K562 (cell line): Measurements from ENCODE around the gene RPS8. TPM values are rescaled to one million over a fixed set of nuclear protein-coding genes. Genes with fewer than 3 reads are reported as not detected.
A peak's percentile ranks its signal among the peaks of the same experiment; 100 is the strongest.

Source experiments
- CHCHD3 ChIP-seq: fragments of 250-450 bp; sonication (Bioruptor Pico); IDR thresholded peaks from 2 replicates; pipeline ENCODE4 v2.1.2; 2022; ENCODE audit warnings: mild to moderate bottlenecking
- CTBP1 ChIP-seq: fragments of 450-650 bp; IDR thresholded peaks from 2 replicates; pipeline ENCODE4 v1.6.1; 2016; ENCODE audit warnings: borderline replicate concordance
- EP300 ChIP-seq: IDR thresholded peaks from 2 replicates; pipeline ENCODE4 v1.6.1; 2012; ENCODE audit warnings: low read length, improper control_type of control experiment
- EZH2 ChIP-seq: IDR thresholded peaks from 2 replicates; pipeline ENCODE4 v1.6.1; 2012; ENCODE audit warnings: low read depth, mild to moderate bottlenecking, inconsistent platforms, low read length, borderline replicate concordance
- GATAD2B ChIP-seq: fragments of 450-650 bp; IDR thresholded peaks from 2 replicates; pipeline ENCODE4 v1.6.1; 2017; ENCODE audit warnings: mild to moderate bottlenecking, borderline replicate concordance
- NCOA1 ChIP-seq: fragments of 450-650 bp; IDR thresholded peaks from 2 replicates; pipeline ENCODE4 v1.6.1; 2016; ENCODE audit warnings: low read depth
- NCOA6 ChIP-seq: fragments of 450-650 bp; IDR thresholded peaks from 2 replicates; pipeline ENCODE4 v1.6.1; 2017; ENCODE audit warnings: mild to moderate bottlenecking
- OTX1 ChIP-seq: fragments of 450-650 bp; formaldehyde crosslinking; IDR thresholded peaks from 2 replicates; pipeline ENCODE4 v1.4.0; 2022; ENCODE audit warnings: mild to moderate bottlenecking
- POLR2AphosphoS5 ChIP-seq: IDR thresholded peaks from 2 replicates; pipeline ENCODE4 v1.6.1; 2011; ENCODE audit warnings: mild to moderate bottlenecking, low read depth, low read length, moderate library complexity; ENCODE audit not compliant: control insufficient read depth, insufficient read depth
- RAD51 ChIP-seq: fragments of 450-650 bp; IDR thresholded peaks from 2 replicates; pipeline ENCODE4 v1.7.1; 2016; ENCODE audit warnings: low read depth, mild to moderate bottlenecking, borderline replicate concordance
- RBBP5 ChIP-seq: fragments of 200-600 bp; sonication (generic); IDR thresholded peaks from 2 replicates; pipeline ENCODE4 v1.6.1; 2012; ENCODE audit warnings: borderline replicate concordance, mild to moderate bottlenecking, low read length, control low read depth, inconsistent platforms; ENCODE audit not compliant: insufficient read depth, poor library complexity, severe bottlenecking
- RBFOX2 ChIP-seq: fragments of 200-400 bp; formaldehyde crosslinking; IDR thresholded peaks from 2 replicates; pipeline ENCODE4 v1.6.1; 2017; ENCODE audit warnings: low read depth, mild to moderate bottlenecking, low read length, moderate library complexity
- RBM17 ChIP-seq: fragments of 200-400 bp; formaldehyde crosslinking; IDR thresholded peaks from 2 replicates; pipeline ENCODE4 v1.6.1; 2017; ENCODE audit warnings: low read depth, mild to moderate bottlenecking, low read length, borderline replicate concordance
- SPI1 ChIP-seq: IDR thresholded peaks from 2 replicates; pipeline ENCODE4 v1.6.1; 2011; ENCODE audit warnings: low read depth, low read length, control low read depth, borderline replicate concordance
- SRSF3 ChIP-seq: fragments of 200-400 bp; formaldehyde crosslinking; IDR thresholded peaks from 2 replicates; pipeline ENCODE4 v1.6.1; 2016; ENCODE audit warnings: mild to moderate bottlenecking, low read length, moderate library complexity; ENCODE audit not compliant: insufficient read depth
- SRSF7 ChIP-seq: fragments of 200-400 bp; formaldehyde crosslinking; optimal IDR thresholded peaks from 2 replicates; pipeline ENCODE3; 2017; ENCODE audit warnings: mild to moderate bottlenecking, low read depth, low read length
- TAF9B ChIP-seq: fragments of 450-650 bp; IDR thresholded peaks from 2 replicates; pipeline ENCODE4 v1.6.1; 2018; ENCODE audit warnings: mild to moderate bottlenecking; ENCODE audit not compliant: partially characterized antibody
- ZNF696 ChIP-seq: fragments of 250-450 bp; sonication (Bioruptor Pico); conservative IDR thresholded peaks from 2 replicates; pipeline ENCODE4 v1.4.0; 2020; ENCODE audit warnings: mild to moderate bottlenecking, moderate library complexity
- polyA plus RNA-seq, 8 experiments: library from polyadenylated mRNA; depleted of rRNA in 4 of 8; stranded (reverse) in 5 of 8; unstranded in 3 of 8; fragments of >200 nt; fragmentation: Nextera tagmentation in 2 of 8; fragmentation: Illumina TruSeq in 1 of 8; extraction: Ambion mirVana in 2 of 8; extraction: Trizol in 1 of 8; gene quantifications; 2 replicates each; pipeline versions ENCODE4 v1.2.1 to v1.2.3, GENCODE V29; 2011 to 2014; ENCODE audit warnings: inconsistent platforms in 1 of 8, missing spikeins in 1 of 8
- total RNA-seq, 7 experiments: library from RNA; depleted of rRNA in 6 of 7; stranded (reverse); fragments of >200 nt in 6 of 7; fragmentation: Illumina TruSeq in 2 of 7; extraction: Trizol in 2 of 7; gene quantifications; 2 replicates each; pipeline versions ENCODE4 v1.2.1 to v1.2.3, GENCODE V29; 2011 to 2021; ENCODE audit warnings: low replicate concordance in 1 of 7
- TF ChIP-seq, protein P1 (sequence below), 2 experiments: IDR thresholded peaks; 2 replicates each; pipeline ENCODE4 v1.6.1; 2011; ENCODE audit warnings: borderline replicate concordance in 1 of 2, control low read depth in 1 of 2, low read depth in 1 of 2, low read length in 1 of 2, mild to moderate bottlenecking in 1 of 2, mixed read lengths in 1 of 2, moderate library complexity in 1 of 2; ENCODE audit not compliant: insufficient read depth in 1 of 2, insufficient read length in 1 of 2, poor library complexity in 1 of 2, severe bottlenecking in 1 of 2; ENCODE audit errors: extremely low read depth in 1 of 2
- TF ChIP-seq, protein P2 (sequence below): sonication (generic); formaldehyde crosslinking; IDR thresholded peaks from 2 replicates; pipeline ENCODE4 v1.8.0; 2023; ENCODE audit warnings: missing genetic modification reagents, mild to moderate bottlenecking, borderline replicate concordance

RPS8 gene
- total and polyA plus RNA-seq, 9 of the 15 experiments (the other 6 are each of a cell fraction or from before 2014, with no cell fraction given): 2,431 to 4,168 (median 3,109) TPM

GRCh38 chr1:44808938-44809917, 33.9 kb downstream of the RPS8 start (continued):
- TF ChIP-seq OTX1 (CRISPR knock-in tag) (no peak), SPI1 (no peak; the same call in 1 of the 2 replicates), EP300 (no peak; the same call in 1 of the 2 replicates), RBM17 (no peak), SRSF3 (no peak), CHCHD3 (no peak), SRSF7 (no peak), RAD51 (no peak), NCOA6 (no peak), ZNF696 (no peak), RBBP5 (no peak), NCOA1 (no peak), RBFOX2 (no peak), POLR2AphosphoS5 (no peak), GATAD2B (no peak), CTBP1 (no peak), TAF9B (peak; percentile 39), EZH2 (no peak)
- TF ChIP-seq, protein P1, sequence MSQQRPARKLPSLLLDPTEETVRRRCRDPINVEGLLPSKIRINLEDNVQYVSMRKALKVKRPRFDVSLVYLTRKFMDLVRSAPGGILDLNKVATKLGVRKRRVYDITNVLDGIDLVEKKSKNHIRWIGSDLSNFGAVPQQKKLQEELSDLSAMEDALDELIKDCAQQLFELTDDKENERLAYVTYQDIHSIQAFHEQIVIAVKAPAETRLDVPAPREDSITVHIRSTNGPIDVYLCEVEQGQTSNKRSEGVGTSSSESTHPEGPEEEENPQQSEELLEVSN (IDR thresholded peaks at IDR 0.05; ENCODE audit: borderline replicate concordance in 1 of 2, extremely low read depth in 1 of 2, insufficient read depth in 1 of 2, insufficient read length in 1 of 2, low read depth in 1 of 2, low read length in 1 of 2, poor library complexity in 1 of 2, severe bottlenecking in 1 of 2): no peak
- TF ChIP-seq, protein P2, sequence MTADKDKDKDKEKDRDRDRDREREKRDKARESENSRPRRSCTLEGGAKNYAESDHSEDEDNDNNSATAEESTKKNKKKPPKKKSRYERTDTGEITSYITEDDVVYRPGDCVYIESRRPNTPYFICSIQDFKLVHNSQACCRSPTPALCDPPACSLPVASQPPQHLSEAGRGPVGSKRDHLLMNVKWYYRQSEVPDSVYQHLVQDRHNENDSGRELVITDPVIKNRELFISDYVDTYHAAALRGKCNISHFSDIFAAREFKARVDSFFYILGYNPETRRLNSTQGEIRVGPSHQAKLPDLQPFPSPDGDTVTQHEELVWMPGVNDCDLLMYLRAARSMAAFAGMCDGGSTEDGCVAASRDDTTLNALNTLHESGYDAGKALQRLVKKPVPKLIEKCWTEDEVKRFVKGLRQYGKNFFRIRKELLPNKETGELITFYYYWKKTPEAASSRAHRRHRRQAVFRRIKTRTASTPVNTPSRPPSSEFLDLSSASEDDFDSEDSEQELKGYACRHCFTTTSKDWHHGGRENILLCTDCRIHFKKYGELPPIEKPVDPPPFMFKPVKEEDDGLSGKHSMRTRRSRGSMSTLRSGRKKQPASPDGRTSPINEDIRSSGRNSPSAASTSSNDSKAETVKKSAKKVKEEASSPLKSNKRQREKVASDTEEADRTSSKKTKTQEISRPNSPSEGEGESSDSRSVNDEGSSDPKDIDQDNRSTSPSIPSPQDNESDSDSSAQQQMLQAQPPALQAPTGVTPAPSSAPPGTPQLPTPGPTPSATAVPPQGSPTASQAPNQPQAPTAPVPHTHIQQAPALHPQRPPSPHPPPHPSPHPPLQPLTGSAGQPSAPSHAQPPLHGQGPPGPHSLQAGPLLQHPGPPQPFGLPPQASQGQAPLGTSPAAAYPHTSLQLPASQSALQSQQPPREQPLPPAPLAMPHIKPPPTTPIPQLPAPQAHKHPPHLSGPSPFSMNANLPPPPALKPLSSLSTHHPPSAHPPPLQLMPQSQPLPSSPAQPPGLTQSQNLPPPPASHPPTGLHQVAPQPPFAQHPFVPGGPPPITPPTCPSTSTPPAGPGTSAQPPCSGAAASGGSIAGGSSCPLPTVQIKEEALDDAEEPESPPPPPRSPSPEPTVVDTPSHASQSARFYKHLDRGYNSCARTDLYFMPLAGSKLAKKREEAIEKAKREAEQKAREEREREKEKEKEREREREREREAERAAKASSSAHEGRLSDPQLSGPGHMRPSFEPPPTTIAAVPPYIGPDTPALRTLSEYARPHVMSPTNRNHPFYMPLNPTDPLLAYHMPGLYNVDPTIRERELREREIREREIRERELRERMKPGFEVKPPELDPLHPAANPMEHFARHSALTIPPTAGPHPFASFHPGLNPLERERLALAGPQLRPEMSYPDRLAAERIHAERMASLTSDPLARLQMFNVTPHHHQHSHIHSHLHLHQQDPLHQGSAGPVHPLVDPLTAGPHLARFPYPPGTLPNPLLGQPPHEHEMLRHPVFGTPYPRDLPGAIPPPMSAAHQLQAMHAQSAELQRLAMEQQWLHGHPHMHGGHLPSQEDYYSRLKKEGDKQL (CRISPR knock-in tag): no peak
